Stimulated activated CD8-positive, alpha-beta memory T cell treated with anti-CD3 and anti-CD28 coated beads, Interleukin-15, amount 100 ng/mL, for 1 hour (primary cell): ENCODE measurements around the gene AP2A1.
A peak's percentile ranks its signal among the peaks of the same experiment; 100 is the strongest.
"Not testable (repeated sequence)": the region's sequence is repeated elsewhere in the genome, so short reads cannot be mapped to it uniquely, and the experiment has no call there.

Experiments
- DNase-seq: peaks from one replicate; pipeline ENCODE4 v3.0.0-alpha.2; 2020; ENCODE audit warnings: low read depth

Gene AP2A1

GRCh38 chr19:49812997-49813861, 46.4 kb downstream of the AP2A1 start, which contains the start of gene FUZ:
TSS of gene FUZ (minus strand) at chr19:49813292. CDS start at chr19:49813106, 186 bp downstream.
- peak; percentile 85 for DNase-seq

DNA sequence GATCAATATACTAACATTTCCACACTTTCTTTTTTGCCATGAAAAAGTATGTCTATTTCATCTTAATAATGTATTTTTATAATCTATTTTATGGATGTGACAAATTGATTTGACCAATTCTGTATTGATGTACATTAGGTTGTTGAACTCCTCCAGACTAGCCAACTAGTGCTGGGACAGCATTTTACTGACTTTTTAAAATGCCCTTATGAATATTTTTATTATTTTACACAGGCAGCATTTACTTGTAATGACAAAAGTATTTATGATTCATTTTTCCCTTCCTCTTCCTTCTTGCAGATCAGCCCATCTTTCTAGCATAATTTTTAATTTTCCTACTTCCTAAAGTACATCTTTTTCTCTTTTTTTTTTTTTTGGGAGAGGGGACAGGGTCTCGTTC, 47.2 kb downstream of the AP2A1 start:
- DNase-seq: no peak

DNA sequence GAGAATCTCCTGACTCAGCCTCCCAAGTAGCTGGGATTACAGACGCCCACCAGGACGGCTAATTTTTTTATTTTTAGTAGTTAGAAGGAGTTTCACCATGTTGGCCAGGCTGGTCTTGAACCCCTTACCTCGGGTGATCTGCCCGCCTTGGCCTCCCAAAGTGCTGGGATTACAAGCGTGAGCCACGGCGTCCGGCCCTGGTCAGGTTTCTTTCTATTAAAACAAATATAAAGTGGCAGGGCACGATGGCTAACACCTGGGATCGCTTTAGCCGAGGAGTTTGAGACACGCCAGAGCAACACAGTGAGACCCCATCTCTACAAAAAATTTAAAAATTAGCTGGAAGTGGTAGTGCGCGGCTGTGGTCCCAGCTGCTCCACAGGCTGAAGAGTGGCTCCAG, 49.8 kb downstream of the AP2A1 start:
- DNase-seq: no peak

GRCh38 chr19:49817964-49818648, 51.3 kb downstream of the AP2A1 start, which contains the start of gene MED25:
TSS of gene MED25 (plus strand) at chr19:49818289. CDS start at chr19:49818342, 53 bp downstream.
- DNase-seq: peak; percentile 72

DNA sequence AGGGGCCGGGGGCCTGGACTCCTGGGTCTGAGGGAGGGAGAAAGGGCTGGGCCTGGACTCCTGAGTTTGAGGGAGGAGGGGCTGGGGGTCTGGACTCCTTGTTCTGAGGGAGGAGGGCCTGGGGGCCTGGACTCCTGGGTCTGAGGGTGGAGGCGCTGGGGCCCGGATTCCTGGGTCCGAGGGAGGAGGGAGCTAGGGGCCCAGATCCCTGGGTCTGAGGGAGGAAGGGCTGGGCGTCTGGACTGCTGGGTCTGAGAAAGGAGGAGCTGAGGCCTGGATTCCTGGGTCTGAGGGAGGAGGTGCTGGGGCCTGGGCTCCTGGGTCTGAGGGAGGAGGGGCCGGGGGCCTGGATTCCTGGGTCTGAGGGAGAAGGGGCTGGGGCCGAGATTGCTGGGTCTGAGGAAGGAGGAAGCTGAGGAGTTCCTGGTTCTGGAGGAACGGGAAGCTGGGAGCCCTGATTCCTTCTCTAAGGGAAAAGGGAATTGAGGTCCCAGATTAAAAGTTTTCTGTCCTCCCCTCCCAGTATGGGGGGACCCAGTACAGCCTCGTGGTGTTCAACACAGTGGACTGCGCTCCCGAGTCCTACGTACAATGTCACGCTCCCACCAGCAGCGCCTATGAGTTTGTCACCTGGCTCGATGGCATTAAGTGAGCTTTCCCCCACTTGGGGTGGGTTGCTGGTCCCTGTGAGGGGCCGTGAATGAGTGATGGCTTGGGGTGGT, 52.0 kb downstream of the AP2A1 start:
- DNase-seq: no peak

- DNase-seq: not testable (repeated sequence)
Measured at GRCh38 chr19:49819452-49820115, 52.8 kb downstream of the AP2A1 start.

GRCh38 chr19:49820125-49820524, 53.3 kb downstream of the AP2A1 start:
- no peak for DNase-seq

DNA sequence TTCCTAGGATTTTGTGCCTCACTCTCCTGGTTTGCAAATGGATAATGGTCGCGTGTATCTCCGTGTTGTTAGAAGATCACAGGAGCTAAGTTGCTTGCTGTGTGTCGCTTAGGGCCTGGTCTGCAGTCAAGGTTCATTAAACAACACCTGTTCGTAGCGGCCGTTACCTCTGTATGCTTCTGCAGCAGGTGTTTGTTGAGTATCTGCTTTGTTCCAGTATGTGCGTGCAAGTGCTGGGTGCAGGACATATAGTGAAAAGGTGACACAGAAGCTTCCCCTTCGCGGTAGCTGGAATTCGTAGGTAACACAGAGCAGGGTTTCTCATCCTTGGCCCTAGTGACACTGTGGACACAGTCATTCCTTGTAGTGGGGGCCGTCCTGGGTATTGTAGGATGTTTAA, 56.7 kb downstream of the AP2A1 start:
- no peak for DNase-seq

DNA sequence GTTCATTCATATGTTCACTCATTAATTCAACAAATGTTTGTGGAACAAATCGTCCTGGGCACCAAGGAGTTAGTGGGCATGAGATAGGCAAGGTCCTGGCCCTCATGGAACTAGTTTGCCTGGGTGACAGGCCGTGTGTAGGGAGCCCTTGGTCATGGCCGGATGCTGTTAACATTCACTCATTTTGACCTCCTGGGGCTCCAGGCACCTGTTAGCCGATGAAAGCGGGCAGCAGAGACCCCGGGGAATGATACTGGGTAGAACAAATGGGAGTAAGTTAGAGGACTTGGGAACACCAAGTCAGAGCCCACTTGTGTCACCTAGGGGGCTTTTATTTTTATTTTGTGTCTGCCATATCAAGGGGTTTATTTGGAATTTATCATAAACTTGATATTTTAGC, 57.9 kb downstream of the AP2A1 start:
- DNase-seq: no peak

GRCh38 chr19:49827034-49827433, 60.2 kb downstream of the AP2A1 start:
- DNase-seq: no peak

- DNase-seq: no peak
Measured at GRCh38 chr19:49829200-49829599, 62.4 kb downstream of the AP2A1 start.

GRCh38 chr19:49829721-49830120, 62.9 kb downstream of the AP2A1 start:
- no peak for DNase-seq

DNA sequence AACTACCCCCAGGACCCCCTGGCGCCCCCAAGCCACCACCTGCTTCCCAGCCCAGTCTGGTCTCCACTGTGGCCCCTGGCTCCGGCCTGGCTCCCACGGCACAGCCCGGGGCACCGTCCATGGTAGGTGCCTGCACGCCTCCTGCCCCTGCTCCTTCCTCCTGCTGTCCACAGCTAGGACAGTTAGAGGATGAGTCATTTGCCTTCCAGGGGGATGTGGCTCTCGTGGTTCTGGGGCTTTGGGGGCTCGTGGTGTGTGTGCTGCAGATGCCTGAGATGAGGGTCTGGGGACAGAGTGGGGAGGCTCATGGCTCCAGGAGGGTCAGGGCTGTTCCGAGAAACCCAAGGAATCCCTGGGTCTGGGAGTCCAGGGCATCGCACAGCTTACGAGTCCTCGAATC, 64.0 kb downstream of the AP2A1 start:
- DNase-seq: no peak

- no peak for DNase-seq
Measured at GRCh38 chr19:49831592-49831991, 64.8 kb downstream of the AP2A1 start.

DNA sequence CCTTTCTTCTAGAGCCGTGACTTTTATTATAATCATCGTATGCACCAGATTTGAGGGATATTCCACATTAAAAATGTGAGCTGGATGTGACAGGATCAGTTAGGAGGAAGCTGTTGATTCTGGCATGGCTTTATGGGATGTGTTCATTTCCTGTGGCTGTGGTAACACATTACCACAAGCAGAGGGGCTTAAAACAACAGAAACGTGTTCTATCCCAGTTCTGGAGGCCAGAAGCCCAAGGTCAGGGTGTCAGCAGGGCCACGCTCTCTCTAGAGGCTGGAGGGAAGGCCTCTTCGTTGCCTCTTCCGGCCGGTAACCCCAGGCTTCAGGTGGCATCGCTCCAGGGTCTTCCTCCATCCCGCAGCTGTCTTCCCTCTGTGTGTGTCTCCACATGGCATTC, 65.8 kb downstream of the AP2A1 start:
- DNase-seq: no peak

DNA sequence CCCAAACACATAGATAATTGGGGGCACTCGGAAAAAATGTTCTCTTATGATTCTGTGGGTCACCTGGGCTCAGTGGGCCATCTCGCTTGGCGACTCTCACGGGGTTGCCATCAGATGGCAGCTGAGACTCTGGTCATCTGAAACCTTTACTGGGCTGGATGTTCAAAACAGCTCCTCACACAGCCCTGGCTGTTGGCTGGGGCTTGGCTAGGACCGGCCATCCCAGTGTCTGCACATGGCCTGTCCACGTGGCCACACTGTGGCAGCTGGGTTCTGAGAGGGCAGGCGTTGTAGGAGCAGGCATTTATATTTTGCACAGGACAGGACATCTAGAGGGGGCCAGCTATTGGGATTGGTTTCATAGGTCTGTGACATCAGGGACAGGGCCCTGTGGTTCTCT, 66.8 kb downstream of the AP2A1 start:
- no peak for DNase-seq

- DNase-seq: no peak
Measured at GRCh38 chr19:49835562-49835961, 68.8 kb downstream of the AP2A1 start.

GRCh38 chr19:49836176-49837008, 69.6 kb downstream of the AP2A1 start:
- no peak for DNase-seq

- no peak for DNase-seq
Measured at GRCh38 chr19:49837009-49837310, 70.2 kb downstream of the AP2A1 start.

DNA sequence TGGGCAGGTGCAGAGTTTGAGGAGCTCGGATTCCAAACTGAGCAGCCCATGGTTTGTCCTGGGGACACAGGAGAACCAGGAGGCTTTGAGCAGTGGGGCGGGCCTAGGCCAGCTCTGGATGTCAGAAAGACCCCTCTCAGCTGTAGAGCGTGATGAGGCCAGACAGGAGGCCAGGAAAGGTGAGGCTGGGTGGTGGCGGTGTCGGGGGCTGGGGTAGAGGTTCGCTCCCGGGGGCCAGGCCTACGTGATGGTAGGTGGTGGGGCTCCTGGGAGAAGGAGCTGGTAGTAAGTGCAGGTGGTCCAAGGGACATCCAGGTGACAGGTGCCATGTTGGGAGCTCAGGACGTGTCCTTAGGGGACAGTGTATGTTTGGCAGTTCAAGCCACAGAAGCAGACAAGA, 70.6 kb downstream of the AP2A1 start:
- DNase-seq: no peak

DNA sequence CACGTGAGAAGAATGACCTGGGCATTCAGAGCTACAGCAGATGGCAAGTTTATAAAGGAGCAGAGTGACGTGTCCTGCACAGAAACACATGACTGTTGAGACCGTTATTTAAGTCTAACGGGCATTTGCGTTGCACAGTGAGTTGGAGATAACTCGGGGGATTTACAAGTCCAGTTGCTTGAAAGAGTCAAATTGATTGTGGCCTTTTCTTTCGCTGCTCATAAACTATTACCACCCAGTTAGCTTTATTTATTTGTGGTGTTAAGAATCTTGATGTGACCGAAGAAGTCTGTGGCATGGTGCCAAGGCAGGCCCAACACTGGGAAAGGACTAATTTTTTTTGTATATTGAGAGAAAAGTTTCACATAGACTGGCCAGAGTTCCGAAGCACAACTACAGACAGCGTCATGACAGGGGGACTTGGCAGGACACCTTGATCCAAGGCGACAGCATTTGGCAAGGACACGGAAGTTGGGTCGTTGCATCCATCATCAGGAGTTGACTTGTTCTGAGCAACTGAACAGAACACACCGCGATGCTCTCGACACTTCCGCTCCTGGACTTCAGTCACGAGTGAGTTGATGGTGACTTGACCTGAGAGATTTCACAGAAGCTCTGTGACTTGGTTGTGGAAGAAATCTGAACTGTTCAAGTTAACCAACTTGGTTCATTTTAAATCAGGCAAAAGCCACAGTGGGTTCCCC, 72.2 kb downstream of the AP2A1 start:
- DNase-seq: no peak
